Subcutaneous abdominal adipose tissue (tissue), 5 donors: ENCODE results near the gene LAMA5.

ENCODE experiments used
- H3K27ac ChIP-seq: one replicate; pipeline ENCODE4 v1.7.0; 2013; ENCODE audit warnings: low read depth, mild to moderate bottlenecking, inconsistent platforms, low read length, moderate library complexity
- H3K27me3 ChIP-seq, 5 donors: one replicate each; pipeline ENCODE4 v1.7.0; 2013; ENCODE audit warnings: low read length in 5 of 5, inconsistent platforms in 1 of 5; ENCODE audit not compliant: control insufficient read depth in 5 of 5, insufficient read depth in 4 of 5
- H3K36me3 ChIP-seq, 5 donors: one replicate each; pipeline ENCODE4 v1.7.0; 2013; ENCODE audit warnings: low read length in 5 of 5; ENCODE audit not compliant: control insufficient read depth in 5 of 5, insufficient read depth in 5 of 5
- H3K4me1 ChIP-seq, 5 donors: one replicate each; pipeline ENCODE4 v1.7.0; 2013; ENCODE audit warnings: low read length in 5 of 5, mild to moderate bottlenecking in 3 of 5, moderate library complexity in 1 of 5; ENCODE audit not compliant: control insufficient read depth in 5 of 5, insufficient read depth in 5 of 5
- H3K4me3 ChIP-seq, 5 donors: one replicate each; pipeline ENCODE4 v1.7.0; 2013; ENCODE audit warnings: low read length in 5 of 5, low read depth in 1 of 5
- H3K9ac ChIP-seq, 5 donors: one replicate each; pipeline ENCODE4 v1.7.0; 2013; ENCODE audit warnings: low read length in 5 of 5, mild to moderate bottlenecking in 4 of 5, moderate library complexity in 3 of 5
- H3K9me3 ChIP-seq, 5 donors: one replicate each; pipeline ENCODE4 v1.7.0; 2013; ENCODE audit warnings: low read length in 5 of 5; ENCODE audit not compliant: control insufficient read depth in 5 of 5
- donor health status: healthy.
- donor health status: healthy.
- donor health status: healthy.
- donor health status: healthy.
- donor health status: healthy.

The LAMA5 gene

DNA sequence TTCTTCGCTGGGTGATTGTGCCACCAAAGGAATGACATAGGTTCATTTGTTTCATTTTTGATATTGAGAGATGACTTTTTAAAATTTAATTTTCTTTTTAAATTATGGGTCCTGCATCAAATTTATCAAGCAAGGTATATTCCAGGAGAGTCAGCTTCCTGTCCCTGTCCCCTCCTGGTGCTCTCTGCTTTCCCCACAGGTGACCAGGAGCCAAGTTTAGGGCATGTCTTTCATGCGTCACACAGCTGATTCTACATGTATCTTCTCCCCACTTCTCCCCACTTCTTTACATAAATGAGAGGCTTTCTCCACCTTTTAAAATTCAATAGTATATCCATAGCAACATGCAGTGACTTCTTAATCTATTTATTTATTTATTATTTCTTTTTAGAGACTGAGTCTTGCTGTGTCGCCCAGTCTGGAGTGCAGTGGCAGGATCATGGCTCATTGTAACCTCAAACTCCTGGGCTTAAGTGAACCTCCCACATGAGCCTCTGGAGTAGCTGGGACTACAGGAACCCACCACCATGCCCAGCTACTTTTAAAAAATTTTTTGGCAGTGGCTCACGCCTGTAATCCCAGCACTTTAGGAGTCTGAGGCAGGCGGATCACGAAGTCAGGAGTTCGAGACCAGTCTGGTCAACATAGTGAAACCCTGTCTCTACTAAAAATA, 98.7 kb downstream of the LAMA5 start:
- no peaks in the 10 kb centered on the region for H3K9me3 ChIP-seq
- H3K4me1 ChIP-seq = no peaks in the 10 kb centered on the region
- no peak overlapping the region for H3K27ac ChIP-seq
- H3K27me3 ChIP-seq = no peaks in the 10 kb centered on the region
- H3K4me3 ChIP-seq = no peak overlapping the region
- H3K9ac ChIP-seq = no peak overlapping the region
- H3K36me3 ChIP-seq = peaks cover 4 to 64% (median 53%) of the 10 kb centered on the region in 5 donors

DNA sequence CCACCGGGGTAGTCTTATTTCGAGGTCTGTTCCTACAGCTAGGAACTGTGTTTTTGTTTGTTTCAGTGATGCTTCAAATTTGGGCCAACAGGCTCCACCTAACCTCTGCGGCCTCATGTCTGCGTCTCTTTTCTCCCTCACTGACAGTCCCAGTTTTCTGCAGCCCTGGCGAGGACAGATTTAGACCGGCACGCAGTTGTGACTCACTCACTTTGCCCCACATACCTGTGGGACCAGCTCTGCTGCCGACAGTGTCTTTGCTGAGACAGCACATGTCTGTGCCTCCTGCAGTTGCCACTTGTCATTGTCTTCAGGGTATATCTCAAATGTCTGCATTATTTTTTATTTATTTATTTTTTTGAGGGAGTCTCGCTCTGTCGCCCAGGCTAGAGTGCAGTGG, 99.6 kb downstream of the LAMA5 start:
- H3K36me3 ChIP-seq = peaks cover 4 to 64% (median 53%) of the 10 kb centered on the region in 5 donors

DNA sequence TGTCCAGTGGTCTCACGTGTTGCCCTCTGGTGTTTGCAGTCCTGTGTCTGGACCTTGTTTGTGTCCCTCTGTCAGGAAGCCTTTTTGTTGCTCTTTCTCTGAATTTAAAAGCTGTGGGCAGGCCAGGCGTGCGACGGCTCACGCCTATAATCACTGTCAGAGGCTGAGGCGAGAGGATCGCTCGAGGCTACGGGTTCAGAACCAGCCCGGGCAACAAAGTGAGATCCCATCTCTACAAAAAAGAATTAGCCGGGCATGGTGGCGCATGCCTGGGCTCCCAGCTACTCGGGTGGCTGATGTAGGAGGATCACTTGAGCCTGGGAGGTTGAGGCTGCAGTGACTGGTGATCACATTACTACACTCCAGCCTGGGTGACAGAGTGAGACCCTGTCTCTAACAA, 100.3 kb downstream of the LAMA5 start:
- Histone ChIP-seq H3K9me3 (no peaks in the 10 kb centered on the region), H3K9ac (no peak overlapping the region), H3K27me3 (no peaks in the 10 kb centered on the region), H3K4me1 (no peaks in the 10 kb centered on the region), H3K4me3 (no peak overlapping the region), H3K36me3 (peaks cover 4 to 64% (median 53%) of the 10 kb centered on the region in 5 donors), H3K27ac (no peak overlapping the region)

More for the DNA sequence above, 99.6 kb downstream of the LAMA5 start:
- H3K9me3 ChIP-seq = no peaks in the 10 kb centered on the region
- H3K4me1 ChIP-seq = no peaks in the 10 kb centered on the region
- no peak overlapping the region for H3K27ac ChIP-seq
- H3K27me3 ChIP-seq = no peaks in the 10 kb centered on the region
- H3K4me3 ChIP-seq = no peak overlapping the region
- H3K9ac ChIP-seq = no peak overlapping the region

DNA sequence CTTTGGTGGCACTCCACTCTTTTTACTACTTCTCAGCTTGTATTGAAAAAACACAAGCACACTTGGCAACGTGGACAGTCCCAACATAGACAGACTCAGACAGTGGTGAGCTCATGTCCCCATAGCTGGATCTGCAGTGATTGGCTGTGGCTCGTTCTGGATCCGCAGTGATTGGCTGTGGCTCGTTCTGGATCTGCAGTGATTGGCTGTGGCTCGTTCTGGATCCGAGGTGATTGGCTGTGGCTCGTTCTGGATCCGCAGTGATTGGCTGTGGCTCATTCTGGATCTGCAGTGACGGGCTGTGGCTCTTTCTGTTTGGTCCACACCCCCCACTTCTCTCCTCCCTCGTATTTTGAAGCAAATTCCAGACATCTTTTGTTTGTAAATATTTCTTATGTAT, 100.8 kb downstream of the LAMA5 start:
- Histone ChIP-seq H3K9me3 (no peaks in the 10 kb centered on the region), H3K4me3 (no peak overlapping the region), H3K36me3 (peaks cover 4 to 64% (median 54%) of the 10 kb centered on the region in 5 donors), H3K27me3 (no peaks in the 10 kb centered on the region), H3K4me1 (no peaks in the 10 kb centered on the region), H3K27ac (no peak overlapping the region), H3K9ac (no peak overlapping the region)

DNA sequence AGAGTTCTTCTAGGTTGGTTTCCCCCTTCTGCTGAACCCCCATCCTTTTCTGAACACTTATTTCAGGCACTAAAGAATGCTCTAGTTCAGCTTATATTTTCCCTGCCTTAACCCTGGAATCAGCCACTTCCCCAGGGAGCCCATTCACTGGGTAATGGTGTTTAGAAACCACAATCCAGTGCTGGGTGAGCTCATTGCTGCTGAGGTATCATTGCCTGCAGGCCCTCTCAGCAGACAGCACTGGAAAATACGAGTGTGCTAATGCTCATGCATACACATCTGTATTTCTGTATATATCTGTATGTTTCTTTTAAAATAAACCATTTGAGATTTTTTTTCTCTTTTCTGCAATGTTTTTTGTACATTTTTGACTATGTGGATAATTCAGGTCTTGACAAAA, 101.7 kb downstream of the LAMA5 start:
- Histone ChIP-seq H3K36me3 (peaks cover 4 to 69% (median 64%) of the 10 kb centered on the region in 5 donors), H3K4me1 (no peaks in the 10 kb centered on the region), H3K27me3 (no peaks in the 10 kb centered on the region), H3K9me3 (no peaks in the 10 kb centered on the region), H3K4me3 (no peak overlapping the region), H3K9ac (no peak overlapping the region), H3K27ac (no peak overlapping the region)

DNA sequence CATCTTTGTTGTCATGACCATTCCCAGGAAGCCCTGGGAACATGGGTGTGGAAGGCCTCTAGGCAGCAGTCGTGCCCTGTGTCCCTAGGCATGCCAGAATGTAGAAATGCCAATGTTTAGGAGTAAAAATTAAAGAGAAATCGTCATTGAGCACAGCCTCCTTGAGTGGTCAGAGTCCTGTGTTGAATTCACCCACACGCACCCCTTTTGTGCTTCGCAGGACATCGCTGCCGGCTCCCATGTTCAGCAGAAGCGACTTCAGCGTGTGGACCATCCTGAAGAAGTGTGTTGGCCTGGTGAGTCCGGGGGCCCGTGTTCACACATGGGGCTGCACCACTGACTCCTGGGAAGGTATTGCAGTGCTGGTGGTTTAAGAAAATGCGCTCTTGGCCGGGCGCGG, 103.7 kb downstream of the LAMA5 start:
- H3K27ac ChIP-seq = no peak overlapping the region
- no peaks in the 10 kb centered on the region for H3K9me3 ChIP-seq
- H3K27me3 ChIP-seq = no peaks in the 10 kb centered on the region
- no peak overlapping the region for H3K4me3 ChIP-seq
- H3K36me3 ChIP-seq = peaks cover 4 to 81% (median 70%) of the 10 kb centered on the region in 5 donors
- no peak overlapping the region for H3K9ac ChIP-seq
- peaks cover 0 to 7% (median 6%) of the 10 kb centered on the region in 5 donors for H3K4me1 ChIP-seq

DNA sequence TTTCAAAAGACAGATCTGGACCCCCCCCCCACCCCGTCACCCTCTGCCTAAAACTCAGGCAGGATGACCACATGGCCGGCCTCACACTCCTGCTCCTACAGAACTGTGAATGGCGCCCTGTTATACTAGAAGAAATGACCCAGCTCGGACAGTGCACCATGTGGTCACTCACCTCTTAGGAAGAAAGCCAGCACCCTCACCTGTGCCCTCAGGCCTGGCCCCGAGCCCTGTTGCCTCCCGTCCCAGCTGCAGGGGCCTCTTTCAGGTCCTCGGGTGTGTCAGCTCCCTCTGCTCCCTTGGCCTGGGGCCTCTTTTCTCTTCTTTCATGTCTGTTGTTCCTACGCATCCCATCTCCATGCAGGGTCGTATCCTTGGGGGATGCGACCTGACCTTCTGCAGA, 105.0 kb downstream of the LAMA5 start:
- no peak overlapping the region for H3K4me3 ChIP-seq
- H3K27ac ChIP-seq = no peak overlapping the region
- no peak overlapping the region for H3K9ac ChIP-seq
- no peaks in the 10 kb centered on the region for H3K9me3 ChIP-seq
- no peaks in the 10 kb centered on the region for H3K27me3 ChIP-seq
- peaks cover 0 to 13% (median 10%) of the 10 kb centered on the region in 5 donors for H3K4me1 ChIP-seq
- peaks cover 4 to 89% (median 74%) of the 10 kb centered on the region in 5 donors for H3K36me3 ChIP-seq

DNA sequence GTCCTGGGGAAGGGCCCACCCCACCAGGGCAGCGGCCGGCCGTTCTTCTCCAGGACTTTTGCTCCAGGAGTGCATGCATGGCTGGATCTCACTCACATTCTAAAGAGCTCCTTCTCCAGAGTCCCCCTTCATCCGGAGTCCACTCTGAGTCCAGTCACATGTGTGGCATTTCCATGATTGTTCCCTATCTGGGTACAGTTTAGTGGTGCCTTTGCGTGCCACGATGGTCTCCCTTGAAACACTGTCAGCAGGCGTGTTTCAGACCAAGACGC, 107.9 kb downstream of the LAMA5 start:
- Histone ChIP-seq H3K9ac (no peak overlapping the region), H3K27ac (no peak overlapping the region), H3K4me1 (peaks cover 2 to 14% (median 11%) of the 10 kb centered on the region in 5 donors), H3K36me3 (peaks cover 0 to 80% (median 64%) of the 10 kb centered on the region in 5 donors), H3K4me3 (no peak overlapping the region), H3K27me3 (no peaks in the 10 kb centered on the region), H3K9me3 (no peaks in the 10 kb centered on the region)
